ENCODE results near the gene CYP11A1.

GRCh38 chr15:74337607-74338211, 29.7 kb downstream of the CYP11A1 start:
- TF ChIP-seq POLR2A (IDR thresholded peaks at IDR 0.05; ENCODE audit: low read length) = no peak
- TF ChIP-seq, protein P1, sequence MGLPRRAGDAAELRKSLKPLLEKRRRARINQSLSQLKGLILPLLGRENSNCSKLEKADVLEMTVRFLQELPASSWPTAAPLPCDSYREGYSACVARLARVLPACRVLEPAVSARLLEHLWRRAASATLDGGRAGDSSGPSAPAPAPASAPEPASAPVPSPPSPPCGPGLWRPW (IDR thresholded peaks at IDR 0.05) = no peak
- no peak for TF ChIP-seq TFCP2L1 (CRISPR knock-in tag; IDR thresholded peaks at IDR 0.05)
- TF ChIP-seq EP300 (IDR thresholded peaks at IDR 0.05) = no peak
- TF ChIP-seq JUNB (IDR thresholded peaks at IDR 0.05) = no peak
- no peak for TF ChIP-seq CTCF (IDR thresholded peaks at IDR 0.05)
- TF ChIP-seq, protein P2, sequence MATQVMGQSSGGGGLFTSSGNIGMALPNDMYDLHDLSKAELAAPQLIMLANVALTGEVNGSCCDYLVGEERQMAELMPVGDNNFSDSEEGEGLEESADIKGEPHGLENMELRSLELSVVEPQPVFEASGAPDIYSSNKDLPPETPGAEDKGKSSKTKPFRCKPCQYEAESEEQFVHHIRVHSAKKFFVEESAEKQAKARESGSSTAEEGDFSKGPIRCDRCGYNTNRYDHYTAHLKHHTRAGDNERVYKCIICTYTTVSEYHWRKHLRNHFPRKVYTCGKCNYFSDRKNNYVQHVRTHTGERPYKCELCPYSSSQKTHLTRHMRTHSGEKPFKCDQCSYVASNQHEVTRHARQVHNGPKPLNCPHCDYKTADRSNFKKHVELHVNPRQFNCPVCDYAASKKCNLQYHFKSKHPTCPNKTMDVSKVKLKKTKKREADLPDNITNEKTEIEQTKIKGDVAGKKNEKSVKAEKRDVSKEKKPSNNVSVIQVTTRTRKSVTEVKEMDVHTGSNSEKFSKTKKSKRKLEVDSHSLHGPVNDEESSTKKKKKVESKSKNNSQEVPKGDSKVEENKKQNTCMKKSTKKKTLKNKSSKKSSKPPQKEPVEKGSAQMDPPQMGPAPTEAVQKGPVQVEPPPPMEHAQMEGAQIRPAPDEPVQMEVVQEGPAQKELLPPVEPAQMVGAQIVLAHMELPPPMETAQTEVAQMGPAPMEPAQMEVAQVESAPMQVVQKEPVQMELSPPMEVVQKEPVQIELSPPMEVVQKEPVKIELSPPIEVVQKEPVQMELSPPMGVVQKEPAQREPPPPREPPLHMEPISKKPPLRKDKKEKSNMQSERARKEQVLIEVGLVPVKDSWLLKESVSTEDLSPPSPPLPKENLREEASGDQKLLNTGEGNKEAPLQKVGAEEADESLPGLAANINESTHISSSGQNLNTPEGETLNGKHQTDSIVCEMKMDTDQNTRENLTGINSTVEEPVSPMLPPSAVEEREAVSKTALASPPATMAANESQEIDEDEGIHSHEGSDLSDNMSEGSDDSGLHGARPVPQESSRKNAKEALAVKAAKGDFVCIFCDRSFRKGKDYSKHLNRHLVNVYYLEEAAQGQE (IDR thresholded peaks at IDR 0.05) = no peak
